Gastrocnemius medialis (tissue), 4 donors: ENCODE results near the gene KCNQ1.

Experiments used
- CTCF ChIP-seq, 5 experiments: fragments of 450-650 bp in 3 of 5; fragments of 200-600 bp in 2 of 5; sonication (generic) in 2 of 5; IDR thresholded peaks in 4 of 5; conservative IDR thresholded peaks in 1 of 5; 1 replicate in 4 of 5; 2 replicates in 1 of 5; pipeline ENCODE4 v1.5.1; 2016 to 2019; ENCODE audit warnings: antibody characterized with exemption in 5 of 5, mild to moderate bottlenecking in 3 of 5, moderate library complexity in 3 of 5
- POLR2A ChIP-seq, 2 donors: fragments of 450-650 bp; IDR thresholded peaks; one replicate each; pipeline ENCODE4 v1.6.1; 2017; ENCODE audit warnings: antibody characterized with exemption in 2 of 2, mild to moderate bottlenecking in 2 of 2, moderate library complexity in 2 of 2

GRCh38 chr11:2451336-2451735 is 6.5 kb downstream of the KCNQ1 start:
- TF ChIP-seq CTCF (IDR thresholded peaks at IDR 0.05 in 4 of 5, conservative IDR thresholded peaks at IDR 0.05 in 1 of 5), result no peak
- no peak for TF ChIP-seq POLR2A (IDR thresholded peaks at IDR 0.05)
